HG02840 (cell line): ENCODE data around the gene PPIL6.
A peak's percentile ranks its signal among the peaks of the same experiment; 100 is the strongest.

Experiments
- ATAC-seq: cut with Tn5 transposase; IDR thresholded peaks from one replicate; pipeline ENCODE4 v1.9.1; 2021; ENCODE audit warnings: mild to moderate bottlenecking, moderate library complexity, moderate number of reproducible peaks; ENCODE audit not compliant: unreplicated experiment, low FRiP score

PPIL6 gene

GRCh38 chr6:109440331-109441068 lies at the start of gene PPIL6, which contains the start of gene SMPD2:
Gene PPIL6, minus strand, starts transcription at chr6:109440628. Its CDS starts 38 bp downstream, at chr6:109440590.
Gene SMPD2, plus strand, starts transcription at chr6:109440724. Its CDS starts 398 bp downstream, at chr6:109441122.
- ATAC-seq = peak; percentile 80

- ATAC-seq = no peak
Measured at GRCh38 chr6:109488001-109488400, 47.6 kb upstream of the PPIL6 start.

GRCh38 chr6:109486068-109486467 lies 45.6 kb upstream of the PPIL6 start:
- ATAC-seq = no peak

- ATAC-seq = no peak
Measured at GRCh38 chr6:109485266-109485935, 45.0 kb upstream of the PPIL6 start.

- ATAC-seq = no peak
Measured at GRCh38 chr6:109484122-109484521, 43.7 kb upstream of the PPIL6 start.

GRCh38 chr6:109483735-109484057 lies 43.3 kb upstream of the PPIL6 start:
- ATAC-seq = no peak

GRCh38 chr6:109482905-109483734 lies 42.7 kb upstream of the PPIL6 start, which contains the start of gene ZBTB24:
Gene ZBTB24, minus strand, starts transcription at chr6:109483219. Its CDS starts 1,193 bp downstream, at chr6:109482026.
- peak; percentile 80 for ATAC-seq

GRCh38 chr6:109480993-109481480 lies 40.6 kb upstream of the PPIL6 start:
- ATAC-seq = no peak

GRCh38 chr6:109478841-109479624 lies 38.6 kb upstream of the PPIL6 start:
- ATAC-seq = no peak

- ATAC-seq = no peak
Measured at GRCh38 chr6:109478222-109478805, 37.9 kb upstream of the PPIL6 start.

GRCh38 chr6:109477725-109478124 lies 37.3 kb upstream of the PPIL6 start:
- ATAC-seq = peak; percentile 51

- ATAC-seq = no peak
Measured at GRCh38 chr6:109477184-109477583, 36.8 kb upstream of the PPIL6 start.

GRCh38 chr6:109475625-109476024 lies 35.2 kb upstream of the PPIL6 start:
- no peak for ATAC-seq

- ATAC-seq = no peak
Measured at GRCh38 chr6:109474995-109475394, 34.6 kb upstream of the PPIL6 start.

GRCh38 chr6:109473120-109473519 lies 32.7 kb upstream of the PPIL6 start:
- ATAC-seq = no peak

GRCh38 chr6:109472132-109472995 lies 31.9 kb upstream of the PPIL6 start:
- peak; percentile 62 for ATAC-seq

GRCh38 chr6:109471105-109471810 lies 30.8 kb upstream of the PPIL6 start:
- no peak for ATAC-seq

GRCh38 chr6:109469591-109470189 lies 29.3 kb upstream of the PPIL6 start:
- ATAC-seq = no peak
